ENCODE data around the gene CSF1. TPM values are rescaled to one million over a fixed set of nuclear protein-coding genes. Genes with fewer than 3 reads are reported as not detected.
"Not testable (repeated sequence)": the region's sequence is repeated elsewhere in the genome, so short reads cannot be mapped to it uniquely, and the experiment has no call there.

The CSF1 gene, protein sequence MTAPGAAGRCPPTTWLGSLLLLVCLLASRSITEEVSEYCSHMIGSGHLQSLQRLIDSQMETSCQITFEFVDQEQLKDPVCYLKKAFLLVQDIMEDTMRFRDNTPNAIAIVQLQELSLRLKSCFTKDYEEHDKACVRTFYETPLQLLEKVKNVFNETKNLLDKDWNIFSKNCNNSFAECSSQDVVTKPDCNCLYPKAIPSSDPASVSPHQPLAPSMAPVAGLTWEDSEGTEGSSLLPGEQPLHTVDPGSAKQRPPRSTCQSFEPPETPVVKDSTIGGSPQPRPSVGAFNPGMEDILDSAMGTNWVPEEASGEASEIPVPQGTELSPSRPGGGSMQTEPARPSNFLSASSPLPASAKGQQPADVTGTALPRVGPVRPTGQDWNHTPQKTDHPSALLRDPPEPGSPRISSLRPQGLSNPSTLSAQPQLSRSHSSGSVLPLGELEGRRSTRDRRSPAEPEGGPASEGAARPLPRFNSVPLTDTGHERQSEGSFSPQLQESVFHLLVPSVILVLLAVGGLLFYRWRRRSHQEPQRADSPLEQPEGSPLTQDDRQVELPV
- 4.5 TPM for polyA plus RNA-seq (2013, experiment 1 of 2)
- polyA plus RNA-seq (2013, experiment 2 of 2), result 4.4 TPM

- WGBS, 2 donors (ENCODE audit: extremely low coverage in 2 of 2, insufficient read length in 2 of 2, insufficient replicate concordance in 1 of 2), result no CpG with 5 or more reads among the region's 45 CpGs
- Histone ChIP-seq H3K9ac (ENCODE audit: low read depth, low read length, poor library complexity) (peak within 1 kb of the TSS; percentile 95), H3K79me1 (ENCODE audit: low read depth, low read length) (peaks cover 3% of the 10 kb centered on the region), H3K4me3 (ENCODE audit: low read length in 2 of 2) (peak within 1 kb of the TSS; percentile 86 to 91), H4K91ac (ENCODE audit: low read depth, low read length, poor library complexity) (no peak within 1 kb of the TSS), H3K18ac (ENCODE audit: low read length) (peak within 1 kb of the TSS; percentile 91), H2BK12ac (ENCODE audit: low read length) (peak within 1 kb of the TSS; percentile 61), H3K27ac (replicated peaks; ENCODE audit: low read length) (no peak within 1 kb of the TSS), H2AK5ac (ENCODE audit: low read depth, low read length) (peak within 1 kb of the TSS; percentile 85), H3K4ac (ENCODE audit: low read length) (peak within 1 kb of the TSS; percentile 13), H3K23ac (ENCODE audit: low read depth, low read length, poor library complexity) (peak within 1 kb of the TSS; percentile 58), H2BK120ac (ENCODE audit: low read depth, low read length) (no peak within 1 kb of the TSS), H2AFZ (ENCODE audit: low read length) (peak within 1 kb of the TSS; percentile 96), H2BK5ac (ENCODE audit: low read length) (peak within 1 kb of the TSS; percentile 19), H2BK15ac (ENCODE audit: low read length) (peak within 1 kb of the TSS; percentile 90), H4K8ac (ENCODE audit: low read depth, low read length) (no peak within 1 kb of the TSS), H3K27me3 (ENCODE audit: control insufficient read depth in 3 of 3, insufficient read depth in 3 of 3, low read depth in 1 of 3, low read length in 3 of 3) (peaks cover 0 to 21% (median 5%) of the 10 kb centered on the region in 3 experiments), H3K4me2 (ENCODE audit: insufficient read depth, low read length, poor library complexity, severe bottlenecking) (peak within 1 kb of the TSS; percentile 82), H3K36me3 (replicated peaks in 1 of 2; ENCODE audit: control insufficient read depth in 2 of 2, insufficient read depth in 2 of 2, low read length in 2 of 2) (peaks cover 0 to 17% of the 10 kb centered on the region in 2 donors), H3K14ac (ENCODE audit: low read length) (peak within 1 kb of the TSS; percentile 95), H3K4me1 (ENCODE audit: control insufficient read depth in 2 of 2, insufficient read depth in 1 of 2, low read depth in 1 of 2, low read length in 2 of 2) (peaks cover 17 to 20% of the 10 kb centered on the region in 2 donors), H3K9me3 (replicated peaks in 1 of 2; ENCODE audit: control insufficient read depth in 2 of 2, insufficient read depth in 1 of 2, low read depth in 1 of 2, low read length in 2 of 2) (no peaks in the 10 kb centered on the region)
- peak; percentile 70 for DNase-seq (ENCODE audit: low spot score)
These were observed at the start of gene CSF1 for GRCh38 chr1:109910123-109910962. Gene CSF1 (plus strand): TSS chr1:109910849. CDS start chr1:109911024, 175 bp downstream.

- not testable (repeated sequence) for H2AFZ ChIP-seq (ENCODE audit: low read length); H3K4me2 ChIP-seq (ENCODE audit: insufficient read depth, low read length, poor library complexity, severe bottlenecking); H2AK5ac ChIP-seq (ENCODE audit: low read depth, low read length); H3K14ac ChIP-seq (ENCODE audit: low read length); H2BK15ac ChIP-seq (ENCODE audit: low read length); H3K4me3 ChIP-seq (ENCODE audit: low read length in 2 of 2); H3K36me3 ChIP-seq (replicated peaks in 1 of 2; ENCODE audit: control insufficient read depth in 2 of 2, insufficient read depth in 2 of 2, low read length in 2 of 2); H3K9ac ChIP-seq (ENCODE audit: low read depth, low read length, poor library complexity); H2BK120ac ChIP-seq (ENCODE audit: low read depth, low read length); H3K18ac ChIP-seq (ENCODE audit: low read length); H3K27me3 ChIP-seq (ENCODE audit: control insufficient read depth in 3 of 3, insufficient read depth in 3 of 3, low read depth in 1 of 3, low read length in 3 of 3); H4K8ac ChIP-seq (ENCODE audit: low read depth, low read length); H3K79me1 ChIP-seq (ENCODE audit: low read depth, low read length); DNase-seq (ENCODE audit: low spot score); H4K91ac ChIP-seq (ENCODE audit: low read depth, low read length, poor library complexity); H2BK5ac ChIP-seq (ENCODE audit: low read length); H2BK12ac ChIP-seq (ENCODE audit: low read length); H3K23ac ChIP-seq (ENCODE audit: low read depth, low read length, poor library complexity); H3K27ac ChIP-seq (replicated peaks; ENCODE audit: low read length); H3K4ac ChIP-seq (ENCODE audit: low read length)
- peaks cover 5 to 14% of the 10 kb centered on the region in 2 donors for H3K4me1 ChIP-seq (ENCODE audit: control insufficient read depth in 2 of 2, insufficient read depth in 1 of 2, low read depth in 1 of 2, low read length in 2 of 2)
- no CpG with 5 or more reads among the region's 2 CpGs for WGBS, 2 donors (ENCODE audit: extremely low coverage in 2 of 2, insufficient read length in 2 of 2, insufficient replicate concordance in 1 of 2)
- H3K9me3 ChIP-seq (replicated peaks in 1 of 2; ENCODE audit: control insufficient read depth in 2 of 2, insufficient read depth in 1 of 2, low read depth in 1 of 2, low read length in 2 of 2), result peaks cover 0 to 13% of the 10 kb centered on the region in 2 donors
These were observed 49.0 kb upstream of the CSF1 start for GRCh38 chr1:109861616-109862015.

DNA sequence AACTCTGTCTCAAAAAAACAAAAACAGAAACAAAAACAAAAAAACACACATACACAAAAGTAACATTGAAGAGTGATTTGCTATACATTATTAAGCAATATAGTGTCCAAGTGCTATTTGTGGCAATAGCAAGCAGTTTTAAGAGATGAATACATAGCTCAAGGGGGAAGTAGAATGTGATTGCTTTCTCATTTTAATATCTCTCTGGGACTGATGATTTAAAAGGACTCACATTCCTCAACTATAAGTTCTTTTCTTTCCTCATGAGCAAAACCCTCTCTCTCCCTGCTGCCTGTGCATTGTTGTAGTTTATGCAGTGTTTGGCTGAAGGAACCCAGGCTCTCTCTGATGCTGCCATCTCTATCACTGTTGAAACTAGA is 47.0 kb upstream of the CSF1 start:
- no peaks in the 10 kb centered on the region for H3K79me1 ChIP-seq (ENCODE audit: low read depth, low read length)
- no peak overlapping the region for H3K23ac ChIP-seq (ENCODE audit: low read depth, low read length, poor library complexity)
- H2AK5ac ChIP-seq (ENCODE audit: low read depth, low read length), result no peak overlapping the region
- peaks cover 5 to 14% of the 10 kb centered on the region in 2 donors for H3K4me1 ChIP-seq (ENCODE audit: control insufficient read depth in 2 of 2, insufficient read depth in 1 of 2, low read depth in 1 of 2, low read length in 2 of 2)
- H4K91ac ChIP-seq (ENCODE audit: low read depth, low read length, poor library complexity), result no peak overlapping the region
- peaks cover 0 to 21% of the 10 kb centered on the region in 2 donors for H3K9me3 ChIP-seq (replicated peaks in 1 of 2; ENCODE audit: control insufficient read depth in 2 of 2, insufficient read depth in 1 of 2, low read depth in 1 of 2, low read length in 2 of 2)
- no peak overlapping the region for H3K4me2 ChIP-seq (ENCODE audit: insufficient read depth, low read length, poor library complexity, severe bottlenecking)
- H3K27ac ChIP-seq (replicated peaks; ENCODE audit: low read length), result no peak overlapping the region
- no peak for DNase-seq (ENCODE audit: low spot score)
- H4K8ac ChIP-seq (ENCODE audit: low read depth, low read length), result no peak overlapping the region
- H3K27me3 ChIP-seq (ENCODE audit: control insufficient read depth in 3 of 3, insufficient read depth in 3 of 3, low read depth in 1 of 3, low read length in 3 of 3), result no peaks in the 10 kb centered on the region
- no peak overlapping the region for H3K18ac ChIP-seq (ENCODE audit: low read length)
- peak overlapping the region; percentile 21 for H2AFZ ChIP-seq (ENCODE audit: low read length)
- H3K14ac ChIP-seq (ENCODE audit: low read length), result no peak overlapping the region
- no peak overlapping the region for H3K4ac ChIP-seq (ENCODE audit: low read length)
- H2BK12ac ChIP-seq (ENCODE audit: low read length), result no peak overlapping the region
- no peak overlapping the region for H3K4me3 ChIP-seq (ENCODE audit: low read length in 2 of 2)
- H2BK15ac ChIP-seq (ENCODE audit: low read length), result no peak overlapping the region
- H2BK5ac ChIP-seq (ENCODE audit: low read length), result no peak overlapping the region
- H3K9ac ChIP-seq (ENCODE audit: low read depth, low read length, poor library complexity), result no peak overlapping the region
- no peaks in the 10 kb centered on the region for H3K36me3 ChIP-seq (replicated peaks in 1 of 2; ENCODE audit: control insufficient read depth in 2 of 2, insufficient read depth in 2 of 2, low read length in 2 of 2)
- no peak overlapping the region for H2BK120ac ChIP-seq (ENCODE audit: low read depth, low read length)

All from neuronal stem cell (in vitro differentiated cells).